Lower leg skin (tissue), 3 donors: Measurements from ENCODE around the gene FAT3.

Source experiments
- CTCF ChIP-seq, 3 donors: fragments of 450-650 bp; IDR thresholded peaks; one replicate each; pipeline ENCODE4 v1.5.1; 2016; ENCODE audit warnings: antibody characterized with exemption in 3 of 3, mild to moderate bottlenecking in 3 of 3, moderate library complexity in 2 of 3
- POLR2A ChIP-seq, 2 donors: fragments of 450-650 bp; IDR thresholded peaks; one replicate each; pipeline ENCODE4 v1.6.1; 2016 to 2017; ENCODE audit warnings: antibody characterized with exemption in 2 of 2, mild to moderate bottlenecking in 1 of 2, moderate library complexity in 1 of 2

- TF ChIP-seq CTCF (IDR thresholded peaks at IDR 0.05) (no peak), POLR2A (IDR thresholded peaks at IDR 0.05) (no peak)
Observed at GRCh38 chr11:92251980-92252379, 27.4 kb downstream of the FAT3 start.
